OCI-LY1 (cell line): Measurements from ENCODE around the gene CHAD.

Source experiments
- EZH2 ChIP-seq: fragments of 200-600 bp; sonication (generic), shearing (Covaris generic); IDR thresholded peaks from 2 replicates; pipeline ENCODE4 v1.8.0; 2017; ENCODE audit warnings: borderline replicate concordance, mixed run types, mild to moderate bottlenecking, antibody characterized with exemption, low read length, moderate library complexity, mixed read lengths
- TF ChIP-seq, protein P1 (sequence below): fragments of 200-600 bp; sonication (generic), shearing (Covaris generic); IDR thresholded peaks from 2 replicates; pipeline ENCODE4 v1.5.1; 2017; ENCODE audit warnings: mild to moderate bottlenecking, antibody characterized with exemption, low read length, moderate library complexity, mixed read lengths

DNA sequence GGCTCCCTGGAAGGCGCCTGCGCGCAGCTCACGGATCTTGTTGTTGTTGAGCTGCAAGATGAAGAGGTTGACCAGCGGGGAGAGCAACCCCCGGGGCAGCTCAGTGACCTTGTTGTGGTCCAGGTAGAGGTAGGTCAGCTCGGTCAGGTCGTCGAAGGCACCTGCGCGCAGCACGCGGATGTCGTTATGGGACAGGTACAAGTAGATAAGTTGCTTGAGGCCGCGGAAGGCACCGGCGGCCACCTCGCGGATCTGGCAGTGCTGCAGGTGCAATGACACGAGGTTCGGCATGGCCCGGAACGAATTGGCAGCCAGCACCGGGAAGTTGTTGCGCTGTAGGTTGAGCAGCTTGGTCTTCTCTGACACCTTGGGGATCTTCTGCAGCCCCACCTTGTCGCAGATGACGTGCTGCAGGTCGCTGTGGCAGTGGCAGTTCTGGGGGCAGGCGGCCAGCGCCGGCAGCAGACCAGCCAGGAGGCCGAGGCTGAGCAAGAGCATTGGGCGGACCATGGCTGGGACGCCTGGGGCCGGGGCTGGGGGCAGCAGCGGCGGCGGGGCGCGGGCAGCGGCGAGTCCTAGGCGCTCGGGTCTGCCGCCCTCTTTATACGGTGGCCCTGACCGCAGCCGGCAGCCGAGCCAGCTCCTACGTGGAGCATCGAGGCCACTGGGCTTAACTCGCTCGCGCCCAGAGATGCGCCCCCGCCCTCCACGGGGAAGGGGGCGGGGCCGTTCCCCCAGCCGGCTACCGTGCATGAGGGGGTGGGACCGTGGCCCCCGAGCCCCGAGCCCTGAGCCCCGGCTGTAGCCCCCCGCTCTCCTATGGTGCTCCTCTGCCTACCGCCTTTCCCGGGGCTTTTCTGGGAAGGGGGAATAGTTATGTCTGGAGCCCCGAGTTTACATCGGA lies at the start of gene CHAD:
- TF ChIP-seq EZH2 = no peak
- TF ChIP-seq, protein P1, sequence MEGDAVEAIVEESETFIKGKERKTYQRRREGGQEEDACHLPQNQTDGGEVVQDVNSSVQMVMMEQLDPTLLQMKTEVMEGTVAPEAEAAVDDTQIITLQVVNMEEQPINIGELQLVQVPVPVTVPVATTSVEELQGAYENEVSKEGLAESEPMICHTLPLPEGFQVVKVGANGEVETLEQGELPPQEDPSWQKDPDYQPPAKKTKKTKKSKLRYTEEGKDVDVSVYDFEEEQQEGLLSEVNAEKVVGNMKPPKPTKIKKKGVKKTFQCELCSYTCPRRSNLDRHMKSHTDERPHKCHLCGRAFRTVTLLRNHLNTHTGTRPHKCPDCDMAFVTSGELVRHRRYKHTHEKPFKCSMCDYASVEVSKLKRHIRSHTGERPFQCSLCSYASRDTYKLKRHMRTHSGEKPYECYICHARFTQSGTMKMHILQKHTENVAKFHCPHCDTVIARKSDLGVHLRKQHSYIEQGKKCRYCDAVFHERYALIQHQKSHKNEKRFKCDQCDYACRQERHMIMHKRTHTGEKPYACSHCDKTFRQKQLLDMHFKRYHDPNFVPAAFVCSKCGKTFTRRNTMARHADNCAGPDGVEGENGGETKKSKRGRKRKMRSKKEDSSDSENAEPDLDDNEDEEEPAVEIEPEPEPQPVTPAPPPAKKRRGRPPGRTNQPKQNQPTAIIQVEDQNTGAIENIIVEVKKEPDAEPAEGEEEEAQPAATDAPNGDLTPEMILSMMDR = no peak
